NCI-H1092 (cell line): ENCODE results near the gene TAF5L.

Experiments
- DNase-seq: peaks from one replicate; lab custom pipeline; 2025; lab: John Stamatoyannopoulos, UW

TAF5L gene

GRCh38 chr1:229625915-229626831 is at the start of gene TAF5L, which contains the start of gene URB2:
Gene TAF5L (minus strand): TSS chr1:229626122. CDS start chr1:229614482, 11,640 bp downstream.
Gene URB2 (plus strand): TSS chr1:229626247. CDS start chr1:229627634, 1,387 bp downstream.
- peak; percentile 85 for DNase-seq

- DNase-seq, result no peak
These were observed 49.5 kb upstream of the TAF5L start for GRCh38 chr1:229675396-229675795.

- DNase-seq, result no peak
These were observed 48.1 kb upstream of the TAF5L start for GRCh38 chr1:229674042-229674441.

DNA sequence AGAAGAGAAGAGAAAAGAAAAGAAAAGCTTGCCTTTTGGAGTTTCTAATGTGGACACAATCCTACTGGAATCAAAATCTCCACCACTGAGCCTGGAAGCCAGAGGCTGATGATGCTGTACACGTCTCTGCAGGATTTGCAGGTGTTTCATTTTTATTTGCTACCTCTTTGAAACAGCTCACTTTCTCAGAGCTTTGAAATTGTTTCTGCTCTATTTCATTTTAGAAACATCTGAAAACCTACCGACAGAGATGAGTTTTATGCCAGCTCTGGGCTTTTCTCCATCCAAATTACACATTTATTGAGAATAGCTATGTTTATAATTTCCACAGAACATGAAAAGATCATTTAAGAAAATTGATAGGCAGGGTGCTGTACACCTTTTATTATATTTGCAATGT is 46.3 kb upstream of the TAF5L start:
- no peak for DNase-seq

GRCh38 chr1:229671310-229671709 is 45.4 kb upstream of the TAF5L start:
- DNase-seq, result no peak

- no peak for DNase-seq
These were observed 43.4 kb upstream of the TAF5L start for GRCh38 chr1:229669333-229669732.

DNA sequence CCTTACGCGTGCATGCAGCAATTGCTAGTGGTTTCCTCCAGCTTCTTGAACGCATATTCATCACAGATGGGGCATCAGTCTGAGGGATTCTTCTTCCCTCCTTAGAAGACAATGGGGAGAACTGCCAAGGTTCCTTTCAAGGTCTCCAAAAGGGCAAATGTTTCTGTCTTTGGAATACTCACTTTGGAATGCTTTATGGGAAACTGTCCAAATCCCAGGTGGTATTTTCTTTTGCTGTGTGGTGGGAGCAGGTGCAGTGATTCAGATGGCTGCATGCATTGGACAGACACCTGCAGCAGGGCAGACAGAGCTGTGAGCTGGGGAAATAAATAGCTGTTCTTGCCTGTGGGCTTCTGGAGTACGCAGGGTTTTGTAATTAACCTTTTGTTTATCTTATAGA is 40.7 kb upstream of the TAF5L start:
- no peak for DNase-seq

- no peak for DNase-seq
These were observed 40.1 kb upstream of the TAF5L start for GRCh38 chr1:229665912-229666558.

GRCh38 chr1:229664133-229664689 is 38.3 kb upstream of the TAF5L start:
- DNase-seq, result no peak

DNA sequence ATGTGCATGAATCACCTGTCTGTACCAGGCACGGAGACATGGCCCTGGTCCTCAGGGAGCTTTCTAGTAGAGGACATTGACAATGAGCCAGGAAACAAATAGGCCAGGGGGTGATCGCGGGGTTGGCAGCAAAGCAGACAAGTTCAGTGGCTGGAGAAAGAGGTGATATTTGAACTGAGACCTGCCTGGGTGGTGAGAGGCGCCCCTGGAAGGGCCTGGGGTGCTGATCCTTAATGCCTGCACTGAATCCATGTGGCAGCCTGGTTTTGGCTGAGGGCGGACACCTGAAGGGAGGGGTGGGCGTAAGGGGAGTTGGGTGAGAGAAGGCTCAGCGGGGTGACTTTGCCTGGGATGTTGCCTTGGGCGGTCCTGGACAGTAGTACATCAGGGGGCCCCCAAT is 36.0 kb upstream of the TAF5L start:
- no peak for DNase-seq

DNA sequence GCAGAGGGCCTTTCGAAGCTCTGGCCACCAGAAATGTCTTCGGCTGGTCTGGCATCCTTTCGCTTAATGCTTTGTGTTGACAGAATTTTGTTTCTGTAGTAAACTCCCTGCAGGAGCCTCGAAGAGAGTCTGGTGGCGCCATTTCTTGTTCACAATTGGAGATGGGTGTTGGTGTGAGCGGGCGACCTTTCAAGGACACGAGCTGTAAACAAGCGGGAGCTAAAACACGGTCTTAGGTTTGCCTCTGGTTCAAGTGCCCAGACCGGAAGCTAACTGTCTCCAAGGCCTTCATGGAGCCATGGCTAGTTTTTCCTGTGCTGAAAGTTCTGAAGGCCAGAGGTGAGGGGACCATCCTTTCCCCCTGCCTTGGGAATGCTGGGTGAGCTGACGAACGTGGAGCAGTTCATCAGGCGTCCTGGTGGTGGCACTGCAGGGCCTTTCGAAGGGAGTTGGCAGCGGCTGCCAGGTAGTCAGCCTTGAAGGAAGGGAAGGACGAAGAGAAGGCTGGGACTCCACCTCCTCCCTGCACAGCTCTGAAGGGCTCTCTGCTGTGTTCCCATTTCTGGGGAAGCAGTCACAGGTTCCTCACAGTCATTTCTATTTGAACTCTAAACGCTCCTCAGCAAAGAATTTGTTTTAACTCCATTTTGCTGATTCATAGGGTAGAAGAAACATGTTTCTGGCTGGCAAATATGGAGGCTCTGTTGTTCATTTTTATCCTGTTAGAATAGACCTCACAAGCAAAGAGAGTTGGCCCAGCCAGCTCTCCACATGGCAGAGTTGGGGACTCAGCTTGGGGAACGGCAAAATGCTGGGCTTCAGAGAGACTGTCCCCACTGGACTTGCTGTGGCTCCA is 35.3 kb upstream of the TAF5L start:
- DNase-seq, result peak; percentile 67

DNA sequence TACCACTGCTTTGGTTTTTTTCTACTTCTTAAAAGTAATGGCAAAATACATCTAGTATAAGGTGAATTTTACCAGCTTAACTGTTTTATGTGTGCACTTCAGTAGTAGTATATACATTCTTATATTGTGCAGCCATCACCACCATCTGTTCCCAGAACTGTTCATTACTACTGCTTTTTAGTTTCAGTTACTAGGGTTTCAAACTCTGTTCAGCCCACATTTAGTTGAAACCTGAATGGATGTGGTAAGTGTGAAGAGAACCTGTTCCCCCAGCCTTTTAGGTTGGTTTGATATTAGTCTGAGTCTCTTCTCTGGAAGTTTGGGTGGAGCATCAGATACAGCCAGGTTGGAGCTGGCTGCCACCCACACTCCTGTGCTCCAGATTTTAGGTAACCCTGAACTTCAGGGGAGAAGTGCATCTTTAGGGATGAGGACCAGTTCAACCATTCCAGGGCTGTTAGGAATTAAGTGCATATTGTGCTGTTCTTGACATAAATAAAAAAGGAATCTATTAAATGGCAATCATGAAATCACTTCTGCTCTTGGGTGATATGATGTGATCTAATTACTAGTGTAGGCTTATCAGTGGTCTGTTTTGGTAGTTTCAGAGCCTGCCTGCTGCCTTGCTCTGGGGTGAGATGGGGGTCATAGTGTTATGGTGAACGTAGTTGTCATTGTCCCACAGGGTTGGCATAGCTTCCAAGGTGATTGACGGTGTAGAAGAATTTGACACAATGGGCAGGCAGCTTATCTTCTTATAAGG is 32.3 kb upstream of the TAF5L start:
- DNase-seq, result no peak

DNA sequence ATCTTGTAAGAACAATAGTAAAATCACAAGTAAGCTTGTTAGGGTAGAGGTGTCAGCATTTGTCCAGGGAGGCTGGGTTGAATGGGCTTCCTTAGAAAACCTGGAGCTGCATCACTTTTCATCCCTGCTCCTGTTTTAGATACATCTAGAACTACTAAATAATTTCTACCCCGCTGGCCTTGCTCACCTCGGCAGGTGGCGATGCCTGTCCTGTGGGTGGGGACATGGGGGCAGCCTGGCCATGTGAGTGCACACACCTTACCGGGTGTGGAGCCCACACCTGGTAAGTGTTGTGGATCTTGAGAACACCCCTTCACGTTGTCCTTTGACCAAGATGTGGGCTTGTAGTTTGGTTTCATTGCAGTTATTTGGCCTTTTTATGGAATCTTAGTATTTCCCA is 29.9 kb upstream of the TAF5L start:
- DNase-seq, result no peak

DNA sequence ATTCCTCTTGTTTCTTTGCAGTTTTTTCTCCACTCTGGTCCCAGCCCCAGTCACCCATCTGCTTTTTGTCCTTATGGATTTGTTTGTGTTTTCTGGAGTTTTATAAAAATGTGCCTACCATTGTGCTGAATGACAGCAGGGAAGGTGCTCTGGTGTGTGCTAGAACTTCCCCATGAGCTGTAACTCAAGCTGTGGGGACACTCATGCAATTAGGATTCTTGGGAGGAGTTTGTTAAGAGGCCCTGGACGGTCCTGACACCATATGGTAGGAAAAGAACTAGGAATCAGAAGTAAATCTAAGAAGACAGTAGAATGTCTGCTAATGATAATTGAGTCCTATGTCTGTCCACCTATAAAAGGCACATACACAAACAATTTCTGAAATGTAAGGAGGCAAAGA is 27.5 kb upstream of the TAF5L start:
- DNase-seq, result no peak

- no peak for DNase-seq
These were observed 25.6 kb upstream of the TAF5L start for GRCh38 chr1:229651546-229651945.

- DNase-seq, result no peak
These were observed 24.1 kb upstream of the TAF5L start for GRCh38 chr1:229650045-229650444.

GRCh38 chr1:229648406-229648805 is 22.5 kb upstream of the TAF5L start:
- DNase-seq, result no peak

DNA sequence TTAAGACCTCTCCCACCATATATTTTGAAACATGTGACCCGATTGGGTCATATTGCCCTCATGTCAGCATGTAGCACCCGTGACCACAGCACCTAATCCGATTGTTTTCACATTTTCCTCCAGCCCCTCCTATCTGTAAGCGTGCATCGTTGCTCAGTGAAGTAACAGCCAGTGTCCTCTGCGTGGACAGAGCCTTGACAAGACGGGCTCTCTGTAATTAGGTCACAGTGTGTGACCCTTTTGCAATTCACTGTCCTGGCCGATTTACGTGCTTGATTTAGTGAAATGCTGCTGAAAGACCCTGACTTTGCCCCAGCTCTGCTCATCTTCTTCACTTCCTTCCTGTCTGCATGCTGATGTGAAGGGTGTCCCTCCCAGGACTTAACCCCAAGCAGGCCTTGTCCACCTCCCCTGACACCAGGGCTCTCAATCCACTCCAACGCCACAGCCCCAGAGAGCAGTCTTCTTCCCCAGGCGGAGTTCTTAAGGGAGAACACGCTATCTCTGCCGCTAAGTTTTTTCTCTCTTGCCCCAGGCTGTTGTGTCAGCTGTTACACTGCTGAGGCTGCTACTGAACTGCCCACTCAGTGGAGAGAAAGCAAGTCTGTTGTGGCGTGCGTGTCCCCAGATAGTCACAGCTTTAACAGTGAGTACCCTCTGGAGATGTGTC is 19.5 kb upstream of the TAF5L start:
- no peak for DNase-seq

GRCh38 chr1:229643996-229644745 is 18.2 kb upstream of the TAF5L start:
- DNase-seq, result no peak

DNA sequence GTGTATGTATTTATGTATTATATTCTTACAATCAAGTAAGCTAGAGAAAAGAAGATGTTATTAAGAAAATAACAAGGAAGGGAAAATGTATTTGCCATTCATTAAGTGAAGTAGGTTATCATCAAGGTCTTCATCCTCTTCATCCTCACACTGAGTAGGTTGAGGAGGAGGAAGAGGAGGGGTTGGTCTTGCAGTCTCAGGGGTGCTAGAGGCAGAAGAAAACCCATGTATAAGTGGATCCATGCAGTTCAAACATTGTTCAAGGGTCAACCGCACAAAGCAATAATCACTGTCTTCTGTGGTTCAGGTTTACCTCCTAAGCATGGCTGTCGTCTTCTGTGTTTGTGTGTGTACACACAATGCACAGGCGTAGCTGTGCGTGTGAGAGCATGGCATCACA is 17.0 kb upstream of the TAF5L start:
- no peak for DNase-seq
